GM12801 (cell line): Measurements from ENCODE around the gene CDK18.

Experiments used
- CTCF ChIP-seq: IDR thresholded peaks from one replicate; pipeline ENCODE4 v1.5.1; 2011; ENCODE audit warnings: control low read depth; ENCODE audit not compliant: insufficient read length; ENCODE audit errors: extremely low read depth

Gene CDK18

DNA sequence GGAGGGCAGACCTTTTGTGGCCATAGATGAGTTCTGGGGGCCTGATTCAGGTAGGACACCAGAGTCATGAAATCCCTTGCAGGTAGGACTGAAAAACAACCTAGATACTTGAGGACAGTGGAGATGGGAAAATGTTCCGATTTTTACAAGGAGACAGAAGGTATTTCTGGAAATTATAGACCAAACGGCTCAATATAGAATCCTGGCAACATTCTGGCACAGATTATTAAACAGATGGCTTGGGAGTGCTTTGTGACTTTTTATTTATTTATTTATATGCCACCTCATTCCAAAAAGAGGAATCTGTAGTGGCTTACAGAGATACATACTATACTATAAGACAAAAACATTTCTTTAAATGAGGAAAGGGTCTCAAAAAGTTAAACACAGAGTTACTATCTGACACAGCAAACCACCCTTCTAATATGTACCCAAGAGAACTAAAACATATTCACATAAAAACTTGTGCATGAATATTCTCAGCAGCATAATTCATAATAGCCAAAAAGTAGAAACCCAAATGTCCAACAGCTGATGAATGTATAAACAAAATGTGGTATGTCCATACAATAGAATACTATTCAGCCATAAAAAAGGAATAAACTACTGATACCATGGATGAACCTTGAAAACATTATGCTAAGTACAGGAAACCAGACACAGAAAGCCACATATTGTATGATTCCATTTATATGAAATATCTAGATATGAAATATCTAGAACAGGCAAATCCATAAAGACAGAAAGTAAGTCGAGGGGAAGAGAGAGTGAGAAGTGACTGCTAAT lies 49.8 kb downstream of the CDK18 start:
- no peak for TF ChIP-seq CTCF

- no peak for TF ChIP-seq CTCF
Measured at GRCh38 chr1:205561501-205562203, 57.2 kb downstream of the CDK18 start.

- no peak for TF ChIP-seq CTCF
Measured at GRCh38 chr1:205563927-205564441, 59.5 kb downstream of the CDK18 start.

GRCh38 chr1:205565799-205566198 lies 61.3 kb downstream of the CDK18 start:
- TF ChIP-seq CTCF, result no peak

DNA sequence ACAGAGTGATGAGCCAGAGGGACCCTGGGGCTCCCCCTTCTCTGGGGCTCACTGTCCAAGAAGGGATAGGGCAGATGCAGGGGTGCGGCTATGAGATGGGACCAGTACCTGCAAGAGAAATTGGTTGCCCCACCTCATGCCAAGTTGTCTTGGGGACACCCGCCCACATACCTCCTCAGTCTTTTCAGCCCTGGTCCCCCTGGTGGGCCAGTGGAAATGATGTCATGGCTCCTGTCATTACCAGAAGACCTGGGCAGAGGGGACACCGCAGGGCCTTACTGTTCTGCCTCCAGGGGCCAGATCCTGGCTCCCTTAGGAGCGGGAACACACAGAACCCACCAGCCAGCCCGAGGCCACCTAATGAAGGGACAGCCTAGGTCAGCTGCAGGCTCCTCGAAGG lies 63.2 kb downstream of the CDK18 start:
- TF ChIP-seq CTCF, result no peak

- TF ChIP-seq CTCF, result no peak
Measured at GRCh38 chr1:205568135-205568468, 63.6 kb downstream of the CDK18 start.

GRCh38 chr1:205568469-205569361 lies 64.2 kb downstream of the CDK18 start:
- no peak for TF ChIP-seq CTCF
